Measurements from ENCODE around the gene RPS6KA2. TPM values are rescaled to one million over a fixed set of nuclear protein-coding genes. Genes with fewer than 3 reads are reported as not detected.
"Not testable (repeated sequence)": the region's sequence is repeated elsewhere in the genome, so short reads cannot be mapped to it uniquely, and the experiment has no call there.

Gene RPS6KA2
- total RNA-seq, 1 experiment from 2014 or later = 43.7 TPM

GRCh38 chr6:166636191-166636933 lies 9.3 kb upstream of the RPS6KA2 start:
- no peak for DNase-seq (ENCODE audit: low read depth)

GRCh38 chr6:166635013-166635970 lies 8.2 kb upstream of the RPS6KA2 start:
- no peak for DNase-seq (ENCODE audit: low read depth)

GRCh38 chr6:166634581-166634980 lies 7.5 kb upstream of the RPS6KA2 start:
- not testable (repeated sequence) for DNase-seq (ENCODE audit: low read depth)

GRCh38 chr6:166633732-166634535 lies 6.9 kb upstream of the RPS6KA2 start:
- peak; percentile 61 for DNase-seq (ENCODE audit: low read depth)

GRCh38 chr6:166632731-166633130 lies 5.7 kb upstream of the RPS6KA2 start:
- DNase-seq (ENCODE audit: low read depth) = no peak

- no peak for DNase-seq (ENCODE audit: low read depth)
Measured at GRCh38 chr6:166630462-166630861, 3.4 kb upstream of the RPS6KA2 start.

- DNase-seq (ENCODE audit: low read depth) = peak; percentile 77
Measured at GRCh38 chr6:166629628-166630027, 2.6 kb upstream of the RPS6KA2 start.

- DNase-seq (ENCODE audit: low read depth) = peak; percentile 59
Measured at GRCh38 chr6:166627875-166628801, 1.1 kb upstream of the RPS6KA2 start.

GRCh38 chr6:166626177-166627032 lies 646 bp downstream of the RPS6KA2 start:
- peak; percentile 22 for DNase-seq (ENCODE audit: low read depth)

- peak; percentile 33 for DNase-seq (ENCODE audit: low read depth)
Measured at GRCh38 chr6:166625356-166625755, 1.7 kb downstream of the RPS6KA2 start.

GRCh38 chr6:166624275-166624674 lies 2.8 kb downstream of the RPS6KA2 start:
- DNase-seq (ENCODE audit: low read depth) = peak; percentile 82

GRCh38 chr6:166623318-166623717 lies 3.7 kb downstream of the RPS6KA2 start:
- no peak for DNase-seq (ENCODE audit: low read depth)

- no peak for DNase-seq (ENCODE audit: low read depth)
Measured at GRCh38 chr6:166621114-166621540, 5.9 kb downstream of the RPS6KA2 start.

GRCh38 chr6:166620478-166621113 lies 6.5 kb downstream of the RPS6KA2 start:
- peak; percentile 20 for DNase-seq (ENCODE audit: low read depth)

- peak; percentile 83 for DNase-seq (ENCODE audit: low read depth)
Measured at GRCh38 chr6:166619912-166620311, 7.1 kb downstream of the RPS6KA2 start.

- DNase-seq (ENCODE audit: low read depth) = peak; percentile 68
Measured at GRCh38 chr6:166618866-166619761, 7.9 kb downstream of the RPS6KA2 start.

- no peak for DNase-seq (ENCODE audit: low read depth)
Measured at GRCh38 chr6:166618251-166618650, 8.8 kb downstream of the RPS6KA2 start.

GRCh38 chr6:166617359-166617758 lies 9.7 kb downstream of the RPS6KA2 start:
- DNase-seq (ENCODE audit: low read depth) = no peak
